K562 (cell line): ENCODE measurements around the gene HTR4. TPM values are rescaled to one million over a fixed set of nuclear protein-coding genes. Genes with fewer than 3 reads are reported as not detected.
A peak's percentile ranks its signal among the peaks of the same experiment; 100 is the strongest.

ENCODE experiments used
- ATAC-seq: fragments of 200-7000 bp; cut with Tn5 transposase; 3 replicates; pipeline ENCODE4 v1.9.1; 2020; ENCODE audit warnings: moderate library complexity
- BruUV-seq: library from RNA; stranded (reverse); fragments of 400-500 nt; replicated peaks from 2 replicates; lab custom pipeline; 2021; lab: Mats Ljungman, UMichigan
- CTCF ChIA-PET: fragments of 300-600 bp; formaldehyde crosslinking; extraction: SDS; loops from one replicate; lab custom pipeline; 2021; ENCODE audit warnings: low intra/inter-chr PET ratio; lab: Yijun Ruan, JAX
- POLR2A ChIA-PET: fragments of 300-600, 350-650 bp; sonication (Branson Sonifier 250); formaldehyde crosslinking; extraction: SDS; loops from one replicate; lab custom pipeline; 2021; ENCODE audit warnings: antibody characterized with exemption, inconsistent platforms; lab: Yijun Ruan, JAX
- DNase-seq, 4 experiments: peaks; one replicate each; pipeline versions ENCODE4 v3.0.0 to v3.0.0-alpha.2; 2011 to 2018; ENCODE audit warnings: low spot score in 3 of 4, mixed read lengths in 3 of 4; ENCODE audit errors: extremely low read depth in 1 of 4
- FAIRE-seq: peaks from 2 replicates; lab custom pipeline; 2011; peaks lifted over from hg19 to GRCh38; lab: Jason Lieb, UNC
- H2AFZ ChIP-seq: 2 replicates; pipeline ENCODE4 v1.6.0; 2011; ENCODE audit warnings: low read depth, low read length, control low read depth, inconsistent platforms
- H3K27ac ChIP-seq: fragments of 200-600 bp; 3 replicates; pipeline ENCODE4 v1.8.0; 2011; ENCODE audit warnings: low read depth, mild to moderate bottlenecking, control low read depth, inconsistent platforms, low read length, moderate library complexity, mixed read lengths; ENCODE audit errors: extremely low read depth
- H3K27me3 ChIP-seq, 2 experiments: fragments of 300-600 bp in 1 of 2; 2 replicates in 1 of 2; 3 replicates in 1 of 2; pipeline versions ENCODE4 v1.6.0 to v1.8.0; 2011; ENCODE audit warnings: inconsistent platforms in 2 of 2, low read length in 2 of 2, mild to moderate bottlenecking in 1 of 2, mixed read lengths in 1 of 2, moderate library complexity in 1 of 2; ENCODE audit not compliant: control insufficient read depth in 2 of 2, insufficient read depth in 2 of 2
- H3K36me3 ChIP-seq: fragments of 300-600 bp; 3 replicates; pipeline ENCODE4 v1.8.0; 2011; ENCODE audit warnings: mild to moderate bottlenecking, low read length, inconsistent platforms; ENCODE audit not compliant: control insufficient read depth, insufficient read depth
- H3K4me1 ChIP-seq, 2 experiments: fragments of 200-600 bp in 1 of 2; replicated peaks in 1 of 2; 2 replicates in 1 of 2; 3 replicates in 1 of 2; pipeline versions ENCODE4 v1.5.1 to v1.8.0; 2011; ENCODE audit warnings: inconsistent platforms in 2 of 2, low read length in 2 of 2, mild to moderate bottlenecking in 1 of 2, mixed read lengths in 1 of 2, moderate library complexity in 1 of 2; ENCODE audit not compliant: control insufficient read depth in 2 of 2, insufficient read depth in 2 of 2
- H3K4me2 ChIP-seq: 2 replicates; pipeline ENCODE4 v1.6.1; 2011; ENCODE audit warnings: low read length, control low read depth, inconsistent platforms, mixed read lengths; ENCODE audit not compliant: insufficient read depth
- H3K4me3 ChIP-seq: fragments of 200-600 bp; sonication (generic), shearing (Covaris generic); 2 replicates; pipeline ENCODE4 v1.5.1; 2016; ENCODE audit warnings: control low read depth, inconsistent platforms
- H3K79me2 ChIP-seq: fragments of 200-600 bp; 3 replicates; pipeline ENCODE4 v1.8.0; 2011; ENCODE audit warnings: low read length, inconsistent platforms; ENCODE audit not compliant: control insufficient read depth, insufficient read depth
- H3K9ac ChIP-seq, 2 experiments: 2 replicates each; pipeline versions ENCODE4 v1.6.0 to v1.6.1; 2011; ENCODE audit warnings: low read depth in 2 of 2, low read length in 2 of 2, control low read depth in 1 of 2, inconsistent platforms in 1 of 2, mild to moderate bottlenecking in 1 of 2, mixed read lengths in 1 of 2; ENCODE audit not compliant: insufficient read depth in 1 of 2
- H3K9me1 ChIP-seq: one replicate; pipeline ENCODE4 v1.6.0; 2011; ENCODE audit warnings: inconsistent platforms, mild to moderate bottlenecking, low read length, moderate library complexity; ENCODE audit not compliant: control insufficient read depth, insufficient read depth
- H3K9me3 ChIP-seq: replicated peaks from 2 replicates; pipeline ENCODE4 v1.5.1; 2011; ENCODE audit warnings: low read depth, low read length, inconsistent platforms; ENCODE audit not compliant: control insufficient read depth, insufficient read depth
- H4K20me1 ChIP-seq: replicated peaks from 2 replicates; pipeline ENCODE4 v1.6.1; 2011; ENCODE audit warnings: low read length, inconsistent platforms, mixed read lengths; ENCODE audit not compliant: control insufficient read depth, insufficient read depth
- ARID1B ChIP-seq: fragments of 450-650 bp; IDR thresholded peaks from 2 replicates; pipeline ENCODE4 v1.6.1; 2016; ENCODE audit warnings: antibody characterized with exemption, mild to moderate bottlenecking, inconsistent platforms
- CXXC5 ChIP-seq: fragments of 250-450 bp; sonication (Bioruptor Pico); IDR thresholded peaks from 2 replicates; pipeline ENCODE4 v1.8.0; 2022; ENCODE audit warnings: inconsistent platforms, mild to moderate bottlenecking, moderate library complexity
- ETS2 ChIP-seq: IDR thresholded peaks from 2 replicates; pipeline ENCODE4 v1.6.1; 2016; ENCODE audit warnings: borderline replicate concordance, missing genetic modification characterization, mild to moderate bottlenecking, moderate library complexity, missing compliant biosample characterization; ENCODE audit not compliant: poor library complexity, severe bottlenecking
- KLF13 ChIP-seq: fragments of 450-650 bp; IDR thresholded peaks from 2 replicates; pipeline ENCODE4 v1.6.1; 2016; ENCODE audit warnings: missing genetic modification characterization, low read depth, mild to moderate bottlenecking, missing compliant biosample characterization, moderate library complexity, borderline replicate concordance
- L3MBTL2 ChIP-seq: fragments of 450-650 bp; IDR thresholded peaks from 2 replicates; pipeline ENCODE4 v1.6.1; 2016; ENCODE audit warnings: mild to moderate bottlenecking, moderate library complexity
- PHF20 ChIP-seq: fragments of 450-650 bp; IDR thresholded peaks from 2 replicates; pipeline ENCODE4 v1.6.1; 2018; ENCODE audit not compliant: partially characterized antibody
- SMARCA4 ChIP-seq: fragments of 450-650 bp; IDR thresholded peaks from 2 replicates; pipeline ENCODE4 v1.6.1; 2016
- ZKSCAN8 ChIP-seq: fragments of 200-800 bp; sonication (Bioruptor generic); IDR thresholded peaks from 2 replicates; pipeline ENCODE4 v1.6.1; 2016; ENCODE audit warnings: missing genetic modification characterization, missing compliant biosample characterization
- ZNF384 ChIP-seq: IDR thresholded peaks from 2 replicates; pipeline ENCODE4 v1.6.1; 2012; ENCODE audit warnings: low read depth, low read length, improper control_type of control experiment
- ZNF696 ChIP-seq: fragments of 250-450 bp; sonication (Bioruptor Pico); conservative IDR thresholded peaks from 2 replicates; pipeline ENCODE4 v1.4.0; 2020; ENCODE audit warnings: mild to moderate bottlenecking, moderate library complexity
- WGBS: fragments of 100-300 bp; shearing (Covaris generic); methylation state at CpG from one replicate; pipeline ENCODE4 v1.1.6; 2016; ENCODE audit warnings: low coverage, mixed read lengths; ENCODE audit not compliant: insufficient coverage; ENCODE audit errors: missing lambda C conversion rate; 5-methylcytosine and 5-hydroxymethylcytosine counted together
- in situ Hi-C: fragments of 300-500 bp; cut with MboI; formaldehyde crosslinking; loops from 4 replicates; pipeline ENCODE4 v1.15.0; 2018; ENCODE audit warnings: inconsistent platforms, mixed read lengths
- intact Hi-C: fragments of 100-400 bp; cut with micrococcal nuclease; formaldehyde crosslinking; loops from 2 replicates; pipeline ENCODE4 v1.14.2; 2022
- polyA plus RNA-seq, 8 experiments: library from polyadenylated mRNA; depleted of rRNA in 4 of 8; stranded (reverse) in 5 of 8; unstranded in 3 of 8; fragments of >200 nt; fragmentation: Nextera tagmentation in 2 of 8; fragmentation: Illumina TruSeq in 1 of 8; extraction: Ambion mirVana in 2 of 8; extraction: Trizol in 1 of 8; gene quantifications; 2 replicates each; pipeline versions ENCODE4 v1.2.1 to v1.2.3, GENCODE V29; 2011 to 2014; ENCODE audit warnings: inconsistent platforms in 1 of 8, missing spikeins in 1 of 8
- total RNA-seq, 7 experiments: library from RNA; depleted of rRNA in 6 of 7; stranded (reverse); fragments of >200 nt in 6 of 7; fragmentation: Illumina TruSeq in 2 of 7; extraction: Trizol in 2 of 7; gene quantifications; 2 replicates each; pipeline versions ENCODE4 v1.2.1 to v1.2.3, GENCODE V29; 2011 to 2021; ENCODE audit warnings: low replicate concordance in 1 of 7
- TF ChIP-seq, protein P1 (sequence below): sonication (generic); formaldehyde crosslinking; IDR thresholded peaks from 2 replicates; pipeline ENCODE4 v1.4.0; 2020; ENCODE audit warnings: mild to moderate bottlenecking, missing genetic modification reagents
- TF ChIP-seq, protein P2 (sequence below): sonication (generic); formaldehyde crosslinking; IDR thresholded peaks from 2 replicates; pipeline ENCODE4 v1.8.0; 2022; ENCODE audit warnings: mild to moderate bottlenecking, missing genetic modification reagents, borderline replicate concordance
- TF ChIP-seq, protein P3 (sequence below): fragments of 250-450 bp; sonication (Bioruptor Pico); IDR thresholded peaks from 2 replicates; pipeline ENCODE4 v1.5.1; 2021; ENCODE audit warnings: mild to moderate bottlenecking

The HTR4 gene
- total and polyA plus RNA-seq, 9 of the 15 experiments (the other 6 are each of a cell fraction or from before 2014, with no cell fraction given) = 0.13 TPM; not detected in 8

DNA sequence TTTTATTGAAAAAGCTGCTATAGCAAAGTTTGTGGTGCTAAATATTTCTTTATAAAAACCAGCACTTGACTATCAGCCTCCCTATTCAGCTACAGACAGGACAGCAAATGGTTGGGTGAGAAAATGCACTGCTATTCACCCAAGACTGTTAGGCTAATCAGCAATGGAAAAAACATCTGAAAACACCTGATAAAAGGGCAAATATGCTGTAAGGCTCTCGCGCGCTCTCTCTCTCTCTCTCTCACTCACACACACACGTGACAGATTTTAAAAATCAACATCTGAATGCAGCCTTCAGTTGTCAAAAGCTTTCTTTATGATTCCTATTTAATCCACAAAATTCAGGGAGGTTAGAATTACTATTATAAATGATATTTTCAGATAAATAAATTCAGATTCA lies 80.2 kb downstream of the HTR4 start (continued):
- TF ChIP-seq L3MBTL2 (0 out of 2 replicates have a peak, but pooled peaks have one; percentile 32), PHF20 (no peak), ETS2 (no peak), ZKSCAN8 (CRISPR knock-in tag) (no peak), ZNF696 (CRISPR knock-in tag) (no peak)
- TF ChIP-seq, protein P1, sequence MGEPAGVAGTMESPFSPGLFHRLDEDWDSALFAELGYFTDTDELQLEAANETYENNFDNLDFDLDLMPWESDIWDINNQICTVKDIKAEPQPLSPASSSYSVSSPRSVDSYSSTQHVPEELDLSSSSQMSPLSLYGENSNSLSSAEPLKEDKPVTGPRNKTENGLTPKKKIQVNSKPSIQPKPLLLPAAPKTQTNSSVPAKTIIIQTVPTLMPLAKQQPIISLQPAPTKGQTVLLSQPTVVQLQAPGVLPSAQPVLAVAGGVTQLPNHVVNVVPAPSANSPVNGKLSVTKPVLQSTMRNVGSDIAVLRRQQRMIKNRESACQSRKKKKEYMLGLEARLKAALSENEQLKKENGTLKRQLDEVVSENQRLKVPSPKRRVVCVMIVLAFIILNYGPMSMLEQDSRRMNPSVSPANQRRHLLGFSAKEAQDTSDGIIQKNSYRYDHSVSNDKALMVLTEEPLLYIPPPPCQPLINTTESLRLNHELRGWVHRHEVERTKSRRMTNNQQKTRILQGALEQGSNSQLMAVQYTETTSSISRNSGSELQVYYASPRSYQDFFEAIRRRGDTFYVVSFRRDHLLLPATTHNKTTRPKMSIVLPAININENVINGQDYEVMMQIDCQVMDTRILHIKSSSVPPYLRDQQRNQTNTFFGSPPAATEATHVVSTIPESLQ (CRISPR knock-in tag) = no peak

DNA sequence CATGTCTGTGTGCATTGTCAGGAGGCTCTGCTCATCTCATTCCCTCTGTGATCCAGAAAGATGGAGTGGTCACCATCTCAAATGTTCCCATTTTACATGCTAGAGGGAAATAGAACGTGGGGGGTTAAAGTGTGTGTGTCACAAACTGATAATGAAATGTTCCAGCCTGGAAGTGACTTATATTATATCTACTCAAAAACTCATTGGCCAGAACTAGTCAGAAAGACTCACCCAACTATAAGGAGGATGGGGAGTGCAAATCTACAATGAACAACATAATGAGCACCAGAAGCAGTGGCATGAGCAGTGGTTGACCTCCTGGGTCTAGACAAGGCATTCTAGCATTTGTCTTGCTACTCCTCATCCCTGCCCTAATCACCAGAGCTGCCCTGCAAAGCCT lies 81.0 kb downstream of the HTR4 start:
- DNase-seq = peak in 2 of 4 experiments; percentile 47
- intact Hi-C loops (loop anchor here (10.0 kb wide), 1 partner anchor 111 kb away; no protein-coding TSS in a partner anchor), in situ Hi-C loops (no loop called here)
- Histone ChIP-seq H3K9ac (peak overlapping the region in 1 of 2 experiments; percentile 32; a peak in 1 of 4 replicates), H3K4me2 (peak overlapping the region; percentile 60), H3K4me1 (peaks cover 0 to 19% of the 10 kb centered on the region in 2 experiments; a peak in 2 of 5 replicates), H3K9me3 (no peaks in the 10 kb centered on the region), H3K4me3 (no peak overlapping the region), H3K9me1 (no peaks in the 10 kb centered on the region), H3K36me3 (no peaks in the 10 kb centered on the region), H2AFZ (peak overlapping the region; percentile 60), H3K27me3 (no peaks in the 10 kb centered on the region), H4K20me1 (no peaks in the 10 kb centered on the region), H3K27ac (peak overlapping the region; percentile 53; the same call in 2 of the 3 replicates), H3K79me2 (no peaks in the 10 kb centered on the region)
- BruUV-seq = no TSS peak
- FAIRE-seq = peak; percentile 40
- peak; percentile 72 for ATAC-seq
- CTCF ChIA-PET = no interaction called here
- 0% methylated on average over 1 of the region's 1 CpG for WGBS
- POLR2A ChIA-PET = interaction anchor here (1.0 kb wide), 1 partner anchor 15 kb away, joined by 4 read pairs; no protein-coding TSS in a partner anchor
- TF ChIP-seq SMARCA4 (peak; percentile 18; the same call in 1 of the 2 replicates), KLF13 (tag) (no peak), ZNF384 (no peak), CXXC5 (CRISPR knock-in tag) (no peak), ARID1B (peak; percentile 58)
- TF ChIP-seq, protein P2, sequence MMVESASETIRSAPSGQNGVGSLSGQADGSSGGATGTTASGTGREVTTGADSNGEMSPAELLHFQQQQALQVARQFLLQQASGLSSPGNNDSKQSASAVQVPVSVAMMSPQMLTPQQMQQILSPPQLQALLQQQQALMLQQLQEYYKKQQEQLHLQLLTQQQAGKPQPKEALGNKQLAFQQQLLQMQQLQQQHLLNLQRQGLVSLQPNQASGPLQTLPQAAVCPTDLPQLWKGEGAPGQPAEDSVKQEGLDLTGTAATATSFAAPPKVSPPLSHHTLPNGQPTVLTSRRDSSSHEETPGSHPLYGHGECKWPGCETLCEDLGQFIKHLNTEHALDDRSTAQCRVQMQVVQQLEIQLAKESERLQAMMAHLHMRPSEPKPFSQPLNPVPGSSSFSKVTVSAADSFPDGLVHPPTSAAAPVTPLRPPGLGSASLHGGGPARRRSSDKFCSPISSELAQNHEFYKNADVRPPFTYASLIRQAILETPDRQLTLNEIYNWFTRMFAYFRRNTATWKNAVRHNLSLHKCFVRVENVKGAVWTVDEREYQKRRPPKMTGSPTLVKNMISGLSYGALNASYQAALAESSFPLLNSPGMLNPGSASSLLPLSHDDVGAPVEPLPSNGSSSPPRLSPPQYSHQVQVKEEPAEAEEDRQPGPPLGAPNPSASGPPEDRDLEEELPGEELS (CRISPR knock-in tag) = no peak
- TF ChIP-seq, protein P3, sequence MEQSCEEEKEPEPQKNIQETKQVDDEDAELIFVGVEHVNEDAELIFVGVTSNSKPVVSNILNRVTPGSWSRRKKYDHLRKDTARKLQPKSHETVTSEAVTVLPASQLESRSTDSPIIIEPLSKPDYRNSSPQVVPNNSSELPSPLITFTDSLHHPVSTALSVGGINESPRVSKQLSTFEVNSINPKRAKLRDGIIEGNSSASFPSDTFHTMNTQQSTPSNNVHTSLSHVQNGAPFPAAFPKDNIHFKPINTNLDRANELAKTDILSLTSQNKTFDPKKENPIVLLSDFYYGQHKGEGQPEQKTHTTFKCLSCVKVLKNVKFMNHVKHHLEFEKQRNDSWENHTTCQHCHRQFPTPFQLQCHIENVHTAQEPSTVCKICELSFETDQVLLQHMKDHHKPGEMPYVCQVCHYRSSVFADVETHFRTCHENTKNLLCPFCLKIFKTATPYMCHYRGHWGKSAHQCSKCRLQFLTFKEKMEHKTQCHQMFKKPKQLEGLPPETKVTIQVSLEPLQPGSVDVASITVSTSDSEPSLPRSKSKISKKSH = no peak
